Mesenchymal stem cell (in vitro differentiated cells and primary cell): Measurements from ENCODE around the gene EIF4H.

Experiments
- DNase-seq: peaks from one replicate; pipeline ENCODE4 v3.0.0-alpha.2; 2013
- H2AFZ ChIP-seq: one replicate; pipeline ENCODE4 v1.6.1; 2013; ENCODE audit warnings: low read depth, mild to moderate bottlenecking, control low read depth, inconsistent platforms, low read length, moderate library complexity
- H2AK5ac ChIP-seq: 2 replicates; pipeline ENCODE4 v1.6.1; 2013; ENCODE audit warnings: low read length, moderate library complexity, mild to moderate bottlenecking, inconsistent platforms; ENCODE audit not compliant: severe bottlenecking
- H2BK120ac ChIP-seq: one replicate; pipeline ENCODE4 v1.6.1; 2013; ENCODE audit warnings: low read depth, mild to moderate bottlenecking, inconsistent platforms, low read length, moderate library complexity
- H2BK12ac ChIP-seq, 2 experiments: one replicate each; pipeline ENCODE4 v1.6.1; 2013; ENCODE audit warnings: inconsistent platforms in 2 of 2, low read length in 2 of 2, mild to moderate bottlenecking in 2 of 2, moderate library complexity in 2 of 2, control low read depth in 1 of 2
- H2BK15ac ChIP-seq: one replicate; pipeline ENCODE4 v1.6.1; 2013; ENCODE audit warnings: mild to moderate bottlenecking, low read depth, inconsistent platforms; ENCODE audit not compliant: poor library complexity, severe bottlenecking
- H2BK5ac ChIP-seq: 2 replicates; pipeline ENCODE4 v1.6.1; 2013; ENCODE audit warnings: low read depth, mild to moderate bottlenecking, low read length, control low read depth, inconsistent platforms; ENCODE audit not compliant: poor library complexity, severe bottlenecking
- H3K14ac ChIP-seq, 2 experiments: one replicate each; pipeline ENCODE4 v1.6.1; 2013; ENCODE audit warnings: inconsistent platforms in 2 of 2, low read length in 2 of 2, control low read depth in 1 of 2, mild to moderate bottlenecking in 1 of 2, moderate library complexity in 1 of 2
- H3K18ac ChIP-seq, 2 experiments: one replicate each; pipeline ENCODE4 v1.6.1; 2013; ENCODE audit warnings: inconsistent platforms in 2 of 2, low read length in 2 of 2, control low read depth in 1 of 2, low read depth in 1 of 2, mild to moderate bottlenecking in 1 of 2
- H3K23ac ChIP-seq, 2 experiments: one replicate each; pipeline ENCODE4 v1.6.1; 2013; ENCODE audit warnings: inconsistent platforms in 2 of 2, low read length in 2 of 2, mild to moderate bottlenecking in 2 of 2, moderate library complexity in 2 of 2, control low read depth in 1 of 2
- H3K27ac ChIP-seq: 2 replicates; pipeline ENCODE4 v1.5.1; 2013; ENCODE audit warnings: mild to moderate bottlenecking, moderate library complexity, low read length, control low read depth, inconsistent platforms; ENCODE audit not compliant: poor library complexity, severe bottlenecking
- H3K27me3 ChIP-seq, 2 experiments: 2 replicates each; pipeline versions ENCODE4 v1.6.1 to v1.7.0; 2013; ENCODE audit warnings: low read length in 2 of 2, mild to moderate bottlenecking in 2 of 2, moderate library complexity in 2 of 2, control low read depth in 1 of 2, inconsistent platforms in 1 of 2; ENCODE audit not compliant: control insufficient read depth in 1 of 2, insufficient read depth in 1 of 2
- H3K36me3 ChIP-seq, 2 experiments: 2 replicates each; pipeline versions ENCODE4 v1.6.1 to v1.7.0; 2013; ENCODE audit warnings: low read length in 2 of 2, control low read depth in 1 of 2, inconsistent platforms in 1 of 2, low read depth in 1 of 2, mild to moderate bottlenecking in 1 of 2; ENCODE audit not compliant: insufficient read depth in 2 of 2, control insufficient read depth in 1 of 2
- H3K4ac ChIP-seq, 2 experiments: one replicate each; pipeline ENCODE4 v1.6.1; 2013; ENCODE audit warnings: inconsistent platforms in 2 of 2, low read length in 2 of 2, mild to moderate bottlenecking in 2 of 2, moderate library complexity in 2 of 2, control low read depth in 1 of 2, low read depth in 1 of 2
- H3K4me1 ChIP-seq: 2 replicates; pipeline ENCODE4 v1.6.1; 2013; ENCODE audit warnings: low read depth, low read length, control low read depth; ENCODE audit not compliant: control insufficient read depth, insufficient read depth
- H3K4me2 ChIP-seq: 2 replicates; pipeline ENCODE4 v1.6.1; 2013; ENCODE audit warnings: low read length, mild to moderate bottlenecking, inconsistent platforms; ENCODE audit not compliant: poor library complexity, severe bottlenecking
- H3K4me3 ChIP-seq, 2 experiments: 2 replicates each; pipeline versions ENCODE4 v1.5.1 to v1.7.0; 2013; ENCODE audit warnings: low read length in 2 of 2, mild to moderate bottlenecking in 2 of 2, control low read depth in 1 of 2, low read depth in 1 of 2; ENCODE audit not compliant: insufficient read depth in 1 of 2
- H3K79me1 ChIP-seq: replicated peaks from 2 replicates; pipeline ENCODE4 v1.6.1; 2013; ENCODE audit warnings: mild to moderate bottlenecking, control low read depth, low read length, inconsistent platforms; ENCODE audit not compliant: poor library complexity, severe bottlenecking
- H3K9ac ChIP-seq: 2 replicates; pipeline ENCODE4 v1.7.0; 2013; ENCODE audit warnings: mild to moderate bottlenecking, low read length, moderate library complexity
- H3K9me3 ChIP-seq: 2 replicates; pipeline ENCODE4 v1.7.0; 2013; ENCODE audit warnings: mild to moderate bottlenecking, low read length; ENCODE audit not compliant: control insufficient read depth
- H4K8ac ChIP-seq: one replicate; pipeline ENCODE4 v1.6.1; 2013; ENCODE audit warnings: inconsistent platforms, mild to moderate bottlenecking, low read length, moderate library complexity
- H4K91ac ChIP-seq: one replicate; pipeline ENCODE4 v1.6.1; 2013; ENCODE audit warnings: mild to moderate bottlenecking, low read length, inconsistent platforms
- WGBS: methylation state at CpG from one replicate; pipeline ENCODE4 v1.1.7; 2013; ENCODE audit warnings: mixed read lengths; 5-methylcytosine and 5-hydroxymethylcytosine counted together
- small RNA-seq: library from polyadenylated mRNA; stranded (forward); fragments of <200 nt; extraction: miRNeasy Mini kit (QIAGEN cat#:217004); gene quantifications from one replicate; pipeline ENCODE3, GENCODE V24; 2013; ENCODE audit warnings: low read depth

EIF4H gene

GRCh38 chr7:74246497-74246896, 72.3 kb downstream of the EIF4H start:
- H3K79me1 ChIP-seq = peaks cover 12% of the 10 kb centered on the region
- no peak overlapping the region for H3K23ac ChIP-seq
- H2BK12ac ChIP-seq = no peak overlapping the region
- H3K4me2 ChIP-seq = no peak overlapping the region
- no peak overlapping the region for H4K91ac ChIP-seq
- H3K18ac ChIP-seq = no peak overlapping the region
- no peak overlapping the region for H2AK5ac ChIP-seq
- H3K4me3 ChIP-seq = no peak overlapping the region
- no peak overlapping the region for H2BK15ac ChIP-seq
- no peak overlapping the region for H3K14ac ChIP-seq
- H3K4ac ChIP-seq = no peak overlapping the region
- no peaks in the 10 kb centered on the region for H3K9me3 ChIP-seq
- no peak overlapping the region for H3K9ac ChIP-seq
- no peaks in the 10 kb centered on the region for H3K27me3 ChIP-seq
- no peaks in the 10 kb centered on the region for H3K4me1 ChIP-seq
- 97% methylated on average over 4 of the region's 4 CpGs for WGBS
- H3K36me3 ChIP-seq = peaks cover 52 to 67% of the 10 kb centered on the region in 2 experiments
- no peak overlapping the region for H2AFZ ChIP-seq
- no peak for DNase-seq
- no peak overlapping the region for H2BK120ac ChIP-seq
- no peak overlapping the region for H2BK5ac ChIP-seq
- no peak overlapping the region for H3K27ac ChIP-seq
- H4K8ac ChIP-seq = no peak overlapping the region

Small RNAs within 50 kb of the gene (small RNA-seq; reads per million reads assigned to genes)
- 121 reads per million, percentile 93 among the genes with 10 or more reads in this experiment for gene MIR590
